PC-3 (cell line): ENCODE data around the gene PLXNB2.

Experiments
- CTCF ChIP-seq: fragments of 300-600 bp; sonication (generic); conservative IDR thresholded peaks from 2 replicates; pipeline ENCODE4 v1.5.1; 2017; ENCODE audit warnings: antibody characterized with exemption, low read depth, mild to moderate bottlenecking, low read length
- EZH2 ChIP-seq: fragments of 300-600 bp; sonication (generic); IDR thresholded peaks from one replicate; pipeline ENCODE4 v1.6.1; 2017; ENCODE audit warnings: antibody characterized with exemption, mild to moderate bottlenecking, low read length; ENCODE audit not compliant: unreplicated experiment

DNA sequence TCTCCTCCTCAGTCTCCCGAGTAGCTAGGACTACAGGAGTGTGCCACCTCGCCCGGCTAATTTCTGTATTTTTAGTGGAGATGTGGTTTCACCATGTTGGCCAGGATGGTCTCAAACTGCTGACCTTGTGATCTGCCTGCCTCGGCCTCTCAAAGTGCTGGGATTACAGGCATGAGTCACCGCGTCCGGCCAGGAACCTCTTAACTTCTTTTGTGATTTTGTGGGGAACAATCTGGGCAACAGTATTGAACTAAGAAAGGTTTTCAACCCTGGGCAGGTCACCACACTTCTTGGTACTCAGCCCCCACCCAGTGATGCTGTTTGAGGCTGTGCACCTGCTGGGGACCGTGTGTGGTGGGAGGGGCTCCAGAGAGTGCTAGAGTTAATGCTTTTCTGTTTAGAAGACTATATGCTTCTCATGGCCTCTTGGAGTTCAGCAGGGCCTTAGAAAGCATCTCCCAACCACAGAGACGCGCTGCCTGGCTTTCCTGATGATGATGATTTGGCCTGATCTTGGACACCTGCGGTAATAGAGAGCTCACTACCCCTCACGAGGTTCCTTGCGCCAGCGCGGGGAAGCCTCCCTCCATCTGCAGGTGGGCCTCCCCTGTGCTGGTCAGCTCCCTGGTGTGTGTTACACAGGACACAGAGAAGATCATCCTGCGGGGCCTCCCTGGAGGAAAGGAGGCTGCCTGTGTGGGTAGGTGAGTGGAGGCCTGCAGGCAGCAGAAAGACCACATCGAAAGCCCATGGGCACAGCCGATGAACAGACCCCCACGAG lies 18.2 kb upstream of the PLXNB2 start:
- no peak for TF ChIP-seq CTCF
- TF ChIP-seq EZH2: no peak
